NB4 (cell line): ENCODE results near the gene FAIM2.

ENCODE experiments used
- POLR2A ChIP-seq: IDR thresholded peaks from 2 replicates; pipeline ENCODE4 v1.6.1; 2011; ENCODE audit warnings: mild to moderate bottlenecking; ENCODE audit not compliant: insufficient read length; ENCODE audit errors: extremely low read depth
- TF ChIP-seq, protein P1 (sequence below): IDR thresholded peaks from one replicate; pipeline ENCODE4 v1.5.1; 2012; ENCODE audit warnings: low read depth, low read length

- TF ChIP-seq, protein P1, sequence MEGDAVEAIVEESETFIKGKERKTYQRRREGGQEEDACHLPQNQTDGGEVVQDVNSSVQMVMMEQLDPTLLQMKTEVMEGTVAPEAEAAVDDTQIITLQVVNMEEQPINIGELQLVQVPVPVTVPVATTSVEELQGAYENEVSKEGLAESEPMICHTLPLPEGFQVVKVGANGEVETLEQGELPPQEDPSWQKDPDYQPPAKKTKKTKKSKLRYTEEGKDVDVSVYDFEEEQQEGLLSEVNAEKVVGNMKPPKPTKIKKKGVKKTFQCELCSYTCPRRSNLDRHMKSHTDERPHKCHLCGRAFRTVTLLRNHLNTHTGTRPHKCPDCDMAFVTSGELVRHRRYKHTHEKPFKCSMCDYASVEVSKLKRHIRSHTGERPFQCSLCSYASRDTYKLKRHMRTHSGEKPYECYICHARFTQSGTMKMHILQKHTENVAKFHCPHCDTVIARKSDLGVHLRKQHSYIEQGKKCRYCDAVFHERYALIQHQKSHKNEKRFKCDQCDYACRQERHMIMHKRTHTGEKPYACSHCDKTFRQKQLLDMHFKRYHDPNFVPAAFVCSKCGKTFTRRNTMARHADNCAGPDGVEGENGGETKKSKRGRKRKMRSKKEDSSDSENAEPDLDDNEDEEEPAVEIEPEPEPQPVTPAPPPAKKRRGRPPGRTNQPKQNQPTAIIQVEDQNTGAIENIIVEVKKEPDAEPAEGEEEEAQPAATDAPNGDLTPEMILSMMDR: no peak
- TF ChIP-seq POLR2A: no peak
Measured at GRCh38 chr12:49936925-49937324, 33.2 kb upstream of the FAIM2 start.
